D721Med (cell line): ENCODE data around the gene RALGAPA2.

Experiments used
- DNase-seq: peaks from one replicate; pipeline ENCODE4 v3.0.0; 2011; ENCODE audit warnings: low spot score; ENCODE audit not compliant: insufficient read length
- FAIRE-seq: peaks from 2 replicates; lab custom pipeline; 2011; peaks lifted over from hg19 to GRCh38; lab: Jason Lieb, UNC
- TF ChIP-seq, protein P1 (sequence below): IDR thresholded peaks from 2 replicates; pipeline ENCODE4 v1.5.1; 2012; ENCODE audit warnings: mild to moderate bottlenecking, control low read depth; ENCODE audit not compliant: insufficient read depth; ENCODE audit errors: missing control alignments

The RALGAPA2 gene

DNA sequence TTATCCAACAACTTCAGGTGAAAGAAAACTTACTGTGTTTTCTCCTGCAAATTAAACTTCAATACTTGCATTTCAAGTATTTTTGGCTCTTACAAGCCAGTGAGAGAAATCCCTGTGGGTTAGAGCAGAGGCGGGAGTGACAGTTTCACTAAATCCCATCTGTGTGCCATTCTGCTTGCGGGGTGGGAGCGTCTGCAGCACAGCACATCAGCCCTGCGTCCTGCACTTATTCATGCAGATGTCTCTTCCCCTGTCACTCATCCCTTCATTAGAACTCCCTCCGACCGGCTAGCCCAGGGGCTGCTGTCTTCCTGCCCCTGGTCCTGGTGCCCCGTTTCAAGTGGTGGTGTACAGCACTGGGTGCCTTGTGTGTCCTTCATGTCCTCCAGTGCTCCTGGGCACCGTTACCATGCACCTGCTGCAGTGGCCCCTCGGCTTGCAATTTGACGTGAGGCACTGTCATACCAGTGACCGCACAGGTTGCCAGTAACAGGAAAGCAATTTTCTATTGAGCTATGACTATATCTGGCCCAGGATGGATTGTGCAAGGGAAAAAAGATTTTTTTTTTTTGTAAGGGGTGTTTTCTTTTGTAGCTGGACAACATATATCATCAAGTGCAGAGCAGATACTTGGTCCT is 285.1 kb downstream of the RALGAPA2 start:
- no peak for FAIRE-seq
- TF ChIP-seq, protein P1, sequence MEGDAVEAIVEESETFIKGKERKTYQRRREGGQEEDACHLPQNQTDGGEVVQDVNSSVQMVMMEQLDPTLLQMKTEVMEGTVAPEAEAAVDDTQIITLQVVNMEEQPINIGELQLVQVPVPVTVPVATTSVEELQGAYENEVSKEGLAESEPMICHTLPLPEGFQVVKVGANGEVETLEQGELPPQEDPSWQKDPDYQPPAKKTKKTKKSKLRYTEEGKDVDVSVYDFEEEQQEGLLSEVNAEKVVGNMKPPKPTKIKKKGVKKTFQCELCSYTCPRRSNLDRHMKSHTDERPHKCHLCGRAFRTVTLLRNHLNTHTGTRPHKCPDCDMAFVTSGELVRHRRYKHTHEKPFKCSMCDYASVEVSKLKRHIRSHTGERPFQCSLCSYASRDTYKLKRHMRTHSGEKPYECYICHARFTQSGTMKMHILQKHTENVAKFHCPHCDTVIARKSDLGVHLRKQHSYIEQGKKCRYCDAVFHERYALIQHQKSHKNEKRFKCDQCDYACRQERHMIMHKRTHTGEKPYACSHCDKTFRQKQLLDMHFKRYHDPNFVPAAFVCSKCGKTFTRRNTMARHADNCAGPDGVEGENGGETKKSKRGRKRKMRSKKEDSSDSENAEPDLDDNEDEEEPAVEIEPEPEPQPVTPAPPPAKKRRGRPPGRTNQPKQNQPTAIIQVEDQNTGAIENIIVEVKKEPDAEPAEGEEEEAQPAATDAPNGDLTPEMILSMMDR = no peak

DNA sequence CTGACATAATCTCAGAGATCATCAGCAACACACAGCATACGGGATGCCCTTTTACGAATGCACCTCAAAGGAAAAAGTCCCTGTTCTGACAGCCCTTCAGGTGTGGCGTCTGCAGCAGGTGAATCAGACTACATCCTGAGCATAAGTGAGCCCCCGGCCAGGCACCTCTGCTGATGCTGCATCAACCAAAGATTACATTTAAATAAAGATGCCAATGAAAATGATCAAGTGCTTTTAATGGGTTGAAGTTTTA is 285.9 kb downstream of the RALGAPA2 start:
- FAIRE-seq (no peak), DNase-seq (no peak)
- TF ChIP-seq, protein P1 = no peak

More for the DNA sequence above, 285.1 kb downstream of the RALGAPA2 start:
- no peak for DNase-seq

DNA sequence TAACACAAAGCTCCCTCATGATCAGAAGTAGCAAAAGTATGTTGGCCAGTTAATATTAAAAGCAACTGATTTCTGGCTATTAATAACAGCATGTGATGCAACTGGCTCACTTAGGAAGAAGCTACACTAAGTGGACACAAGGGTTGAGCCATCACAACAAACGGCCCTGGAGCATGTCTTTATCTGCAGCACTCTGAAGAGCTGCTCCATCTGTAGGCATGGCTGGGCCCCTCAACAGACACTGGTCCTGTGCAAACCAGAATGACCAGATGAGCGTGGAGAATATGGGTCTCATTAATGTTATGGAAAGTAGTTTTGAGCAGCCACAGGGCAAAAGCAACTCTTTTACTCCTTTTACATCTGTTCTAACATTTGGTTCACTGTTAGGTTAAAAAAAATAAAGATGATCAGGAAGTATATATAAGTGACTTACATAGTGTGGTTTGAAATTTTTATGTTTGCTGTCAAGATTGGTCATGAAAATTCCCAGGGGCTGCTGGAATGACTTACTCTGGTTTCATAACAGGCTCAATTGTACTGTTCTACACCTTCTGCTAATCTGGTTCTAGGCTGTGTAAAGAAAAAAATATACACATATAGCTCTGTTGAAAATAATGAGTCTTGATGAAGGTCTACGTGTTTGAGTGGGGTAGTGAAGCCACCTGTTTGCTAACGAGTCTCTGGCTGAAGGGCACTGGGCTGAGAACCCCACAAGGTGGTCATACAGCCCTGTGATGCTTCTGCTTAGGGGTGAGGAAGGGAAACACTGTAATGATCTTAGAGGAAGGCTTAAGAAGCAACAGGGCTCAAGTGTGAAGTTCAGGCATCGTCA is 286.4 kb downstream of the RALGAPA2 start:
- no peak for FAIRE-seq
- TF ChIP-seq, protein P1 = no peak
- DNase-seq = no peak

DNA sequence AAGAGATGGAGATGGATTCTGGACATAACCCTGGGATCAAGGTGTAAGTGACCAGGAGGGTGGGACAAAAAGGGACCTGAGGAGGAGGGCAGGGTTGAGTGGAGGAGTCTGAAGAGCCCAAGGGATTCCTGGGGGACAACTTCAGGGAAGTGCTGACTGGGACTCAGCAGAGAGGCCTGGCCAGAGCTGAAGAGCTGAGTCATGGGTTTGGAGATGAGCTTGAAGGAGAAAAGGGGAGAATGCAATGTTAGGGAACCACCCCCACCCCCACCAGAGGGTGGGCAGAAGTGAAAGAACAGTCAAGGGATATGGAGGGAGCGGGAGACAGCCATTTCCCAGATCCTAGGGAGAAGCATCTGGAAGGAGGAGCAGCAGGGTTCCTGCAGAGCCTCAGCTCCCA is 289.3 kb downstream of the RALGAPA2 start:
- DNase-seq (no peak), FAIRE-seq (no peak)

DNA sequence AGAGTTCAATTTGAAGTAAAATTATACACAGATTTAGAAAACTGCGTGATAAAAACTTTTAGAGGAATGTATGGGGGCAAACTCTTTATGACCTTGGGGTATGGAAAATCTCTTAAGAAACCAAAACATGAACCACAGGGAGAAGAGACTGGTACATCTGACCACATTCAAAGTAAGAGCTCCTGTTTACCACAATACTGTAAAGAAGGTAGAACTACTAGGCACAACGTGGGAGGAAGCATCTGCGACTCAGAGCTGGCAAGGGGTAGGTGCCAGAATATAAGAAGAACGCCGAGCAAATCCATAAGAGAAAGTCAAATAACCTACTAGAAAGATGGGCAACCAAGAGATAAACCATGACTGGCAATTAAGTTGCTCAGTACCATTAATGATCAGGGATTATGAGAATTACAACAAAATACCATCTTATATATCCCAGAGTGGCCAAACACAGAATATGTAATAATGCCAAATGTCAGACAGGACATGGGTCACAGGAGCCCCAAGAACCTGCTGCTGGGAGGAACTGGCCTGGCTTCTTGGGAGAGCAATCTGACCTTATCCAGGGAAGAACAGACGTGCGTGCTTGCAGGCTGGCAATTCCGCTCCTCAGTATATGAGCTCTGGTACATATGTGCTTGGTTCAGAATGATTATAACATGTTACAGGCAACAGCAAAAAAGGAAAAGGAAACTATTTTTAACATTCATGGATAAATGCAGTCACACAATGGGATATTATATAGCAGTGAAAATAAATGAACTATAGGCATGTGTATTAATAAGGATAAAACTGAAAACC is 294.4 kb downstream of the RALGAPA2 start:
- TF ChIP-seq, protein P1 = no peak
- FAIRE-seq = no peak
- no peak for DNase-seq

More for the DNA sequence above, 289.3 kb downstream of the RALGAPA2 start:
- TF ChIP-seq, protein P1 = no peak

DNA sequence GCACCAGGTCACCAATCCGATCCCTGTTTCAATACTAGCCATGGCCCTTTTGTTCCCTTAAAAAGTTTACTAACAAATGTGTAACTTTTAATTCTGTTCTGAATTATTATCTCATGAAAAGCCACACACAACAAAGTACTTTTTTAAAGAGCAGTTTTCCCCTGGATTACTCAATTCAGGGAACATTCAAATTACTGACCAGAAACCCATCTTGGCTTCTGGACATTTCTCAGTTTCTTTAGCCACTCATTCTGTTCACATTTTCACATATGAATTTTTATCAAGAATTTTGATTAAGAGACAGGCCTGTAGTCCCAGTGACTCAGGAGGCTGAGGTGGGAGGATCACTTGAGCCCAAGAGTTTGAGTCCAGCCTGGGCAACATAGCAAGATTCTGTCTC is 297.1 kb downstream of the RALGAPA2 start:
- TF ChIP-seq, protein P1 = no peak
- FAIRE-seq (no peak), DNase-seq (no peak)
